HepG2 (cell line): ENCODE measurements around the gene CGNL1. TPM values are rescaled to one million over a fixed set of nuclear protein-coding genes. Genes with fewer than 3 reads are reported as not detected.

Source experiments
- ATAC-seq: fragments of 200-7000 bp; cut with Tn5 transposase; 3 replicates; pipeline ENCODE4 v1.9.1; 2020; ENCODE audit warnings: mild to moderate bottlenecking, moderate library complexity
- BruUV-seq: library from RNA; stranded (reverse); fragments of 400-500 nt; replicated peaks from 2 replicates; lab custom pipeline; 2021; lab: Mats Ljungman, UMichigan
- CTCF ChIA-PET: fragments of 300-600 bp; formaldehyde crosslinking; extraction: SDS; loops from one replicate; lab custom pipeline; 2021; ENCODE audit warnings: low total read pairs, inconsistent platforms, low intra/inter-chr PET ratio; lab: Yijun Ruan, JAX
- POLR2A ChIA-PET: fragments of 350-600 bp; sonication (Branson Sonifier 250); formaldehyde crosslinking; loops from one replicate; lab custom pipeline; 2020; ENCODE audit warnings: antibody characterized with exemption, inconsistent platforms; lab: Yijun Ruan, JAX
- DNase-seq: peaks from one replicate; pipeline ENCODE4 v3.0.0-alpha.2; 2015; ENCODE audit warnings: low spot score
- FAIRE-seq: peaks from 3 replicates; lab custom pipeline; 2011; peaks lifted over from hg19 to GRCh38; lab: Jason Lieb, UNC
- H2AFZ ChIP-seq: one replicate; pipeline ENCODE4 v1.6.1; 2011; ENCODE audit warnings: low read length, inconsistent platforms
- H3K27ac ChIP-seq: fragments of 300-600 bp; 3 replicates; pipeline ENCODE4 v1.8.0; 2011; ENCODE audit warnings: mixed run types, mild to moderate bottlenecking, mixed read lengths, low read length, inconsistent platforms; ENCODE audit not compliant: insufficient read depth; ENCODE audit errors: extremely low read length
- H3K27me3 ChIP-seq, 2 experiments: fragments of 200-600 bp in 1 of 2; 2 replicates in 1 of 2; 3 replicates in 1 of 2; pipeline versions ENCODE4 v1.6.0 to v1.8.0; 2011; ENCODE audit warnings: low read length in 2 of 2, mild to moderate bottlenecking in 2 of 2, moderate library complexity in 2 of 2, inconsistent platforms in 1 of 2; ENCODE audit not compliant: insufficient read depth in 2 of 2, control insufficient read depth in 1 of 2
- H3K36me3 ChIP-seq, 2 experiments: fragments of 200-600 bp in 1 of 2; replicated peaks in 1 of 2; 2 replicates in 1 of 2; 3 replicates in 1 of 2; pipeline versions ENCODE4 v1.5.1 to v1.8.0; 2011; ENCODE audit warnings: low read length in 2 of 2, inconsistent platforms in 1 of 2; ENCODE audit not compliant: insufficient read depth in 2 of 2, control insufficient read depth in 1 of 2
- H3K4me1 ChIP-seq: 2 replicates; pipeline ENCODE4 v1.5.1; 2012; ENCODE audit warnings: low read length, inconsistent platforms; ENCODE audit not compliant: insufficient read depth
- H3K4me2 ChIP-seq: 2 replicates; pipeline ENCODE4 v1.6.0; 2011; ENCODE audit warnings: low read depth, low read length, inconsistent platforms
- H3K4me3 ChIP-seq, 3 experiments: fragments of 200-600 bp in 1 of 3; sonication (generic), shearing (Covaris generic) in 1 of 3; replicated peaks in 1 of 3; 2 replicates each; pipeline ENCODE4 v1.5.1; 2011 to 2016; ENCODE audit warnings: low read length in 3 of 3, inconsistent platforms in 2 of 3, low read depth in 2 of 3, mild to moderate bottlenecking in 2 of 3, control low read depth in 1 of 3, mixed read lengths in 1 of 3; ENCODE audit not compliant: insufficient read depth in 1 of 3
- H3K79me2 ChIP-seq: one replicate; pipeline ENCODE4 v1.6.1; 2011; ENCODE audit warnings: low read length, inconsistent platforms; ENCODE audit not compliant: insufficient read depth
- H3K9ac ChIP-seq: 2 replicates; pipeline ENCODE4 v1.6.0; 2011; ENCODE audit warnings: mild to moderate bottlenecking, low read depth, low read length, inconsistent platforms; ENCODE audit not compliant: insufficient read depth
- H3K9me3 ChIP-seq: 2 replicates; pipeline ENCODE4 v1.5.1; 2012; ENCODE audit warnings: mild to moderate bottlenecking, low read length
- H4K20me1 ChIP-seq: 2 replicates; pipeline ENCODE4 v1.6.0; 2011; ENCODE audit warnings: inconsistent platforms, mild to moderate bottlenecking, low read length, moderate library complexity; ENCODE audit not compliant: insufficient read depth
- AKAP8 ChIP-seq: sonication (generic); formaldehyde crosslinking; IDR thresholded peaks from 2 replicates; pipeline ENCODE4 v1.5.1; 2020; ENCODE audit warnings: mild to moderate bottlenecking, missing genetic modification reagents
- CEBPG ChIP-seq: IDR thresholded peaks from 2 replicates; pipeline ENCODE4 v1.6.1; 2016
- HDAC6 ChIP-seq: fragments of 200-600 bp; sonication (generic); IDR thresholded peaks from 2 replicates; pipeline ENCODE4 v1.7.0; 2017; ENCODE audit warnings: mild to moderate bottlenecking, antibody characterized with exemption, low read length, low read depth
- HOXA5 ChIP-seq: sonication (generic); formaldehyde crosslinking; IDR thresholded peaks from 2 replicates; pipeline ENCODE4 v1.4.0; 2020; ENCODE audit warnings: missing genetic modification reagents
- NR2F1 ChIP-seq, 2 experiments: fragments of 450-650 bp in 1 of 2; formaldehyde crosslinking in 1 of 2; IDR thresholded peaks; 2 replicates each; pipeline versions ENCODE4 v1.5.0 to v1.6.1; 2016 to 2020; ENCODE audit warnings: mild to moderate bottlenecking in 1 of 2, missing compliant biosample characterization in 1 of 2, missing genetic modification reagents in 1 of 2, moderate library complexity in 1 of 2
- SRY ChIP-seq: sonication (generic); formaldehyde crosslinking; IDR thresholded peaks from 2 replicates; pipeline ENCODE4 v1.8.0; 2022; ENCODE audit warnings: mild to moderate bottlenecking, missing genetic modification reagents
- STAT5B ChIP-seq: sonication (generic); formaldehyde crosslinking; IDR thresholded peaks from 2 replicates; pipeline ENCODE4 v1.4.0; 2020; ENCODE audit warnings: missing genetic modification reagents
- ZNF292 ChIP-seq: sonication (generic); formaldehyde crosslinking; IDR thresholded peaks from 2 replicates; pipeline ENCODE4 v1.8.1; 2022; ENCODE audit warnings: mild to moderate bottlenecking, low read depth, missing genetic modification reagents, borderline replicate concordance
- ZNF501 ChIP-seq: sonication (generic); formaldehyde crosslinking; IDR thresholded peaks from 2 replicates; pipeline ENCODE4 v1.5.1; 2020; ENCODE audit warnings: mild to moderate bottlenecking, moderate library complexity, missing genetic modification reagents
- ZNF761 ChIP-seq: sonication (generic); formaldehyde crosslinking; conservative IDR thresholded peaks from 2 replicates; pipeline ENCODE4 v1.4.0; 2020; ENCODE audit warnings: mild to moderate bottlenecking, missing genetic modification reagents
- ZSCAN29 ChIP-seq: sonication (generic); formaldehyde crosslinking; conservative IDR thresholded peaks from 2 replicates; pipeline ENCODE4 v1.4.0; 2020; ENCODE audit warnings: mild to moderate bottlenecking, missing genetic modification reagents
- WGBS: methylation state at CpG from one replicate; pipeline ENCODE4 v1.1.6; 2017; ENCODE audit warnings: low lambda C conversion rate; 5-methylcytosine and 5-hydroxymethylcytosine counted together
- in situ Hi-C: cut with HindIII; loops from 2 replicates; pipeline ENCODE4 v1.10.0; 2017; ENCODE audit warnings: low pct_unique_long_range_greater_than_20kb; ENCODE audit not compliant: extremely low pct_ligation_motif_present
- intact Hi-C: fragments of 100-400 bp; cut with micrococcal nuclease; formaldehyde crosslinking; loops from one replicate; pipeline ENCODE4 v1.10.0; 2022; ENCODE audit not compliant: unreplicated experiment
- polyA plus RNA-seq, 8 experiments: library from polyadenylated mRNA; depleted of rRNA in 3 of 8; stranded (reverse) in 7 of 8; unstranded in 1 of 8; fragments of >200 nt; fragmentation: Illumina TruSeq in 4 of 8; extraction: Trizol in 4 of 8; gene quantifications; 2 replicates each; pipeline versions ENCODE4 v1.2.1 to v1.2.3, GENCODE V29; 2011 to 2016; ENCODE audit warnings: low read depth in 4 of 8, missing spikeins in 1 of 8, mixed read lengths in 1 of 8; ENCODE audit not compliant: insufficient read depth in 1 of 8
- total RNA-seq, 5 experiments: library from RNA; depleted of rRNA; stranded (reverse); fragments of >200 nt; fragmentation: Illumina TruSeq; extraction: Trizol; gene quantifications; 2 replicates each; pipeline ENCODE4 v1.2.3, GENCODE V29; 2016; ENCODE audit warnings: low read depth in 1 of 5
- TF ChIP-seq, protein P1 (sequence below), 2 experiments: sonication (generic) in 1 of 2; formaldehyde crosslinking in 1 of 2; IDR thresholded peaks; 2 replicates each; pipeline versions ENCODE4 v1.6.1 to v1.9.0; 2014 to 2022; ENCODE audit warnings: antibody characterized with exemption in 1 of 2, borderline replicate concordance in 1 of 2, inconsistent platforms in 1 of 2, low read depth in 1 of 2, missing genetic modification reagents in 1 of 2
- TF ChIP-seq, protein P2 (sequence below): sonication (generic); formaldehyde crosslinking; conservative IDR thresholded peaks from 2 replicates; pipeline ENCODE4 v1.5.0; 2020; ENCODE audit warnings: missing genetic modification reagents

The CGNL1 gene
- total and polyA plus RNA-seq, 2 of the 13 experiments (the other 11 are each of a cell fraction or from before 2014, with no cell fraction given), result 5.6 to 15.6 TPM

DNA sequence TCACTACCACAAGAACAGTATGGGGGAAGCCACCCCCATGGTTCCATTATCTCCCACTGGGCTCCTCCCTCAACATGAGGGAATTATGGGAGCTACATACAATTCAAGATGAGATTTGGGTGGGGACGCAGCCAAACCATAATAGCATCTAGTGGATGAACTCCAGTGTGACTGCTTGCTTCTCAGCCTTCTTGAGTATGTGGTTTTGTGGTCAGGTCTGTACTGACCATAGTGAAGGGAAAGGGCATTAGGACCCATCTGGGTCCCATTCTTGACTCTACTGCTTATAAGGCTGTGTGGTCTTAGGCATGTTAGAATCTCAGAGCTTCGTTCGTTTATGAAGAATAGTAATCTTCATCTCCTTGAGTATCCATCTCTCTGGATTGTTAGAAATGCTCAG lies 81.4 kb downstream of the CGNL1 start:
- FAIRE-seq, result no peak
- no peaks in the 10 kb centered on the region for H3K27me3 ChIP-seq
- WGBS, result 98% methylated on average over 3 of the region's 3 CpGs
- no peak for ATAC-seq
- peaks cover 4 to 47% of the 10 kb centered on the region in 2 experiments; a peak in 4 of 5 replicates for H3K36me3 ChIP-seq
- TF ChIP-seq STAT5B (CRISPR knock-in tag) (no peak), CEBPG (no peak), ZNF501 (CRISPR knock-in tag) (no peak), NR2F1 (CRISPR knock-in tag; IDR thresholded peaks at IDR 0.05) (no peak), HDAC6 (no peak), ZNF761 (no peak), ZNF292 (no peak), SRY (no peak), ZSCAN29 (CRISPR knock-in tag) (no peak), HOXA5 (no peak), AKAP8 (CRISPR knock-in tag) (no peak)
- TF ChIP-seq, protein P1, sequence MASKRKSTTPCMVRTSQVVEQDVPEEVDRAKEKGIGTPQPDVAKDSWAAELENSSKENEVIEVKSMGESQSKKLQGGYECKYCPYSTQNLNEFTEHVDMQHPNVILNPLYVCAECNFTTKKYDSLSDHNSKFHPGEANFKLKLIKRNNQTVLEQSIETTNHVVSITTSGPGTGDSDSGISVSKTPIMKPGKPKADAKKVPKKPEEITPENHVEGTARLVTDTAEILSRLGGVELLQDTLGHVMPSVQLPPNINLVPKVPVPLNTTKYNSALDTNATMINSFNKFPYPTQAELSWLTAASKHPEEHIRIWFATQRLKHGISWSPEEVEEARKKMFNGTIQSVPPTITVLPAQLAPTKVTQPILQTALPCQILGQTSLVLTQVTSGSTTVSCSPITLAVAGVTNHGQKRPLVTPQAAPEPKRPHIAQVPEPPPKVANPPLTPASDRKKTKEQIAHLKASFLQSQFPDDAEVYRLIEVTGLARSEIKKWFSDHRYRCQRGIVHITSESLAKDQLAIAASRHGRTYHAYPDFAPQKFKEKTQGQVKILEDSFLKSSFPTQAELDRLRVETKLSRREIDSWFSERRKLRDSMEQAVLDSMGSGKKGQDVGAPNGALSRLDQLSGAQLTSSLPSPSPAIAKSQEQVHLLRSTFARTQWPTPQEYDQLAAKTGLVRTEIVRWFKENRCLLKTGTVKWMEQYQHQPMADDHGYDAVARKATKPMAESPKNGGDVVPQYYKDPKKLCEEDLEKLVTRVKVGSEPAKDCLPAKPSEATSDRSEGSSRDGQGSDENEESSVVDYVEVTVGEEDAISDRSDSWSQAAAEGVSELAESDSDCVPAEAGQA (IDR thresholded peaks at IDR 0.05; ENCODE audit: low read depth), result no peak
- TF ChIP-seq, protein P1 (CRISPR knock-in tag; IDR thresholded peaks at IDR 0.05; ENCODE audit: borderline replicate concordance), result no peak
- TF ChIP-seq, protein P2, sequence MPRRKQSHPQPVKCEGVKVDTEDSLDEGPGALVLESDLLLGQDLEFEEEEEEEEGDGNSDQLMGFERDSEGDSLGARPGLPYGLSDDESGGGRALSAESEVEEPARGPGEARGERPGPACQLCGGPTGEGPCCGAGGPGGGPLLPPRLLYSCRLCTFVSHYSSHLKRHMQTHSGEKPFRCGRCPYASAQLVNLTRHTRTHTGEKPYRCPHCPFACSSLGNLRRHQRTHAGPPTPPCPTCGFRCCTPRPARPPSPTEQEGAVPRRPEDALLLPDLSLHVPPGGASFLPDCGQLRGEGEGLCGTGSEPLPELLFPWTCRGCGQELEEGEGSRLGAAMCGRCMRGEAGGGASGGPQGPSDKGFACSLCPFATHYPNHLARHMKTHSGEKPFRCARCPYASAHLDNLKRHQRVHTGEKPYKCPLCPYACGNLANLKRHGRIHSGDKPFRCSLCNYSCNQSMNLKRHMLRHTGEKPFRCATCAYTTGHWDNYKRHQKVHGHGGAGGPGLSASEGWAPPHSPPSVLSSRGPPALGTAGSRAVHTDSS (CRISPR knock-in tag), result no peak
- H3K4me3 ChIP-seq, result no peak overlapping the region
- BruUV-seq, result no TSS peak
- intact Hi-C loops (no loop called here), in situ Hi-C loops (no loop called here)
- H3K4me1 ChIP-seq, result no peaks in the 10 kb centered on the region
- H3K4me2 ChIP-seq, result no peak overlapping the region
- no peak overlapping the region for H3K27ac ChIP-seq
- H3K9ac ChIP-seq, result no peak overlapping the region
- no peaks in the 10 kb centered on the region for H4K20me1 ChIP-seq
- H3K79me2 ChIP-seq, result no peaks in the 10 kb centered on the region
- H3K9me3 ChIP-seq, result no peaks in the 10 kb centered on the region
- CTCF ChIA-PET, result no interaction called here
- POLR2A ChIA-PET, result no interaction called here
- no peak overlapping the region for H2AFZ ChIP-seq
- DNase-seq, result no peak
